Measurements from ENCODE around the gene PPT2.
"Not testable (repeated sequence)": the region's sequence is repeated elsewhere in the genome, so short reads cannot be mapped to it uniquely, and the experiment has no call there.

Gene PPT2

DNA sequence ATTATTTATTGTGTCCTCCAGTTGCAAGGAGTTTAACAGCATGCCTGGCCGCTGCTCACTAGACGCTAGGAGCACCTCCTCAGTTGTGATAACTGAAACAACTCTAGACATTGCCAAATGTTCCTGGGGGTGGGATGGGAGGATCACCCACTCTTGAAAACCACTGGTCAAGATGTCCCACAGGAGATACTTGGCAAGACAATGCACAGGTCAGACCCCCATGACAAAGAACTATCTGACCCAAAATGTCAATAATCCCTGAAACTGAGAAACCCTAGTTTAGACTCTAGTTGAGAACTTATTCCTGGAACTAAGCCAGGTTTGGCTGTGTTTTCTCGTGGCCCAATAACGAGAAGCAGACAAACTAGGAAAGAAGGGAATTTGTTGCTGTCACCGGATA is 14.4 kb upstream of the PPT2 start:
- TF ChIP-seq CTCF (conservative IDR thresholded peaks at IDR 0.05): no peak
- H3K27ac ChIP-seq: no peak overlapping the region

- no peak overlapping the region for H3K27ac ChIP-seq
Measured at GRCh38 chr6:32140420-32141046, 13.4 kb upstream of the PPT2 start.

DNA sequence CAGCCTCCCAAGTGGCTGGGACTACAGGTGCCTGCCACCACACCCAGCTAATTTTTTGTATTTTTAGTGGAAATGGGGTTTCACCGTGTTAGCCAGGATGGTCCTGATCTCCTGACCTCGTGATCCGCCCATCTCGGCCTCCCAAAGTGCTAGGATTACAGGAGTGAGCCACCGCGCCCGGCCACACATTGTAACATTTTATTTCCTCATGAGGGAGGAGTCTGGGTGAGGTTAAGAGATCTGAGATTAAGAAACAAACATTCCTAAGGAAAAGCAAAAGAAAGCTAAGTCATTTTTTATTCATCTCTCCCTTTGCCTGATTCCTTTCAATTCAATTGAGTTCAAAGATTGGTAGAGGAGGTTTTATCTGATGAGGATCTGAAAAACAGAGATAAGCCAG is 9.7 kb upstream of the PPT2 start:
- not testable (repeated sequence) for H3K27ac ChIP-seq

More at GRCh38 chr6:32140420-32141046, 13.4 kb upstream of the PPT2 start:
- TF ChIP-seq CTCF (conservative IDR thresholded peaks at IDR 0.05): no peak

- no peak overlapping the region for H3K27ac ChIP-seq
- no peak for TF ChIP-seq CTCF (conservative IDR thresholded peaks at IDR 0.05)
Measured at GRCh38 chr6:32146287-32146686, 7.7 kb upstream of the PPT2 start.

GRCh38 chr6:32146687-32147086 is 7.3 kb upstream of the PPT2 start:
- no peak for TF ChIP-seq CTCF (conservative IDR thresholded peaks at IDR 0.05)
- no peak overlapping the region for H3K27ac ChIP-seq

DNA sequence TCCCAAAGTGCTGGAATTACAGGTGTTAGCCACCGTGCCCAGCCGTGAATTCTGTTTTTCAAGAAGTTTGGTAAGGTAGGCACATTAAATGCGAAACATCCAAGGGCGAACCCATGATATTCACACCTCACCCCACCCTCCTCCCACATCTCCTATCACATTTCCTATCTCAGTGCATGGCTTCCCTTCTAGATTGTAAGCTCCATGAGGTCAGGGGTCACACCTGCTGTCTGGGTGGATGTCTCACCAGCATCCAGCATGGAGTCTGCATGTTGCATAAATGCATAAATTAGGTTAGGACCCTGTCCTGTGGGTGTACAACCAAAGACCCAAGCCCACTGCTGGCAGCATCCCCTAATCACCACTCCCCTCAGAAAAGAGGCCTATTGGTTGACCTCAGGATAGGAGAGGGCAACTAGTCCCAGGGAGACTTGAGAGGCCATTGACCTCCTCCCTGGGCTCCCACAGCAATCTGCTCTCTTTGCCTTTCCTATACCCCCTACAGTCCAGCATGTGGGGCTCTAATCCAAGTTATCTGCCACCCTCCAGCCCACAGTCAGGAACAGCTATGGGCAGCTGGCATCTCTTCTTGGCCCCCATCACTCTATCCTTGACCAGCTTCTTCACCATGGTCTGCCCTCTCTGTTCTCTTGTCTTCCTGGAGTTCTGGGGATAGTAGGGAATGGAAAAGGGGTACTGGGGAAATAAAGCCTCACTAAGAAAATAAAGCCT is 6.4 kb upstream of the PPT2 start:
- TF ChIP-seq CTCF (conservative IDR thresholded peaks at IDR 0.05): no peak
- no peak overlapping the region for H3K27ac ChIP-seq

DNA sequence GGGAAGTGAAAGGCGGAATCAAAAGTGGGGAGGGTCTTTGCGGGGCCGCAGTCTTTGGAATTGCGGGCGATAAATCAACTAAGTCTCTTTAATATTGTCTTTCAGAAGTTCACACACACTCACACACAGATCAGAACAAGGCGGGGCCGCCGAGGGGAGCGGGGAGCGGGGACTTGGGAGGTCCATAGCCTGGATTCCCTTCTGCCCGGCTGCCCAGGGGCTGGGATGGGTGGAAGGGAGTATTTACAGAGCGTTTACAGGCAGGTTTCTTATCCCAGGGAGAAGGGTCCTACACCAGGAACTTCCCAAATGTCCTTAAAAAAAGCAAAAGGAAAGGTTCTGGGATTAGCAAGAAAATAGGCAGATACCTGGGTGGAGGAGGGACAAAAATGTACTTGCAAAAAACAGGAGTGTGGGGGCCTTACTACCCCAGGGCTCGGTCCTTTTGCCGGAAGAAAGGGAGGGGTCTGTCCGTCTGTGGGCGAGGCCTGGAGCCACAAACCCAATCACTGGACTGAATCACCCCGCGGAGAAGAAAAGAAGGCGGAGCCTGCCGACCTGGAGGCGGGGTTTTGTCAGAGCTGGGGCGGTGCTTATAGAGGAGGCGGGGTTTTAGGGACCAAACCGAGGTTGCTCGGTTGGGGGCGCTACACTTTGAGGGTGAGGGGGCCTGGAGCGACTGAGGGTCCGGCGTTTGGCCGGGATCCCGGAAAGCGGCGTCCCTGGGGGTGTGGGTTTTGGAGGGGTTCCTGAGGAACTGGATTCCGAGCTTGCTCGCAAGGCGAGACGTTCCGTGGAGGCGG is 5.5 kb upstream of the PPT2 start:
- TF ChIP-seq CTCF (conservative IDR thresholded peaks at IDR 0.05): no peak
- H3K27ac ChIP-seq: no peak overlapping the region

Data from VCaP (cell line).